NCI-H345 treated with DMSO at 0.1 percent for 48 hours (cell line): ENCODE data around the gene TPCN1.

Experiments used
- DNase-seq: peaks from one replicate; lab custom pipeline; 2025; ENCODE audit not compliant: unreplicated experiment; lab: John Stamatoyannopoulos, UW

TPCN1 gene

GRCh38 chr12:113302466-113302865, 81.2 kb downstream of the TPCN1 start:
- DNase-seq, result no peak

GRCh38 chr12:113302886-113303640, 81.8 kb downstream of the TPCN1 start:
- no peak for DNase-seq

- DNase-seq, result peak; percentile 8
Measured at GRCh38 chr12:113305281-113305856, 84.1 kb downstream of the TPCN1 start.

- no peak for DNase-seq
Measured at GRCh38 chr12:113306382-113306781, 85.1 kb downstream of the TPCN1 start.

GRCh38 chr12:113310489-113310888, 89.2 kb downstream of the TPCN1 start:
- DNase-seq, result no peak

GRCh38 chr12:113314121-113314529, 92.9 kb downstream of the TPCN1 start:
- DNase-seq, result no peak

- no peak for DNase-seq
Measured at GRCh38 chr12:113315358-113315757, 94.1 kb downstream of the TPCN1 start.

GRCh38 chr12:113316155-113316554, 94.9 kb downstream of the TPCN1 start:
- DNase-seq, result no peak

GRCh38 chr12:113317122-113317521, 95.9 kb downstream of the TPCN1 start:
- no peak for DNase-seq

- no peak for DNase-seq
Measured at GRCh38 chr12:113318046-113318656, 96.9 kb downstream of the TPCN1 start.

GRCh38 chr12:113318900-113319628, 97.8 kb downstream of the TPCN1 start:
- DNase-seq, result no peak

GRCh38 chr12:113320401-113320800, 99.1 kb downstream of the TPCN1 start:
- no peak for DNase-seq

- DNase-seq, result no peak
Measured at GRCh38 chr12:113322343-113322742, 101.1 kb downstream of the TPCN1 start.

GRCh38 chr12:113325916-113326315, 104.7 kb downstream of the TPCN1 start:
- DNase-seq, result no peak

- no peak for DNase-seq
Measured at GRCh38 chr12:113326775-113327395, 105.6 kb downstream of the TPCN1 start.

- no peak for DNase-seq
Measured at GRCh38 chr12:113328368-113328889, 107.2 kb downstream of the TPCN1 start.

GRCh38 chr12:113329022-113329790, 107.9 kb downstream of the TPCN1 start:
- DNase-seq, result no peak

- no peak for DNase-seq
Measured at GRCh38 chr12:113329791-113330417, 108.6 kb downstream of the TPCN1 start.

GRCh38 chr12:113330505-113330904, 109.2 kb downstream of the TPCN1 start:
- no peak for DNase-seq
